ENCODE data around the gene CAMK1D. TPM values are rescaled to one million over a fixed set of nuclear protein-coding genes. Genes with fewer than 3 reads are reported as not detected.

Gene CAMK1D
- total and polyA plus RNA-seq, 2 experiments from 2014 or later, result 2.0 to 3.8 TPM

DNA sequence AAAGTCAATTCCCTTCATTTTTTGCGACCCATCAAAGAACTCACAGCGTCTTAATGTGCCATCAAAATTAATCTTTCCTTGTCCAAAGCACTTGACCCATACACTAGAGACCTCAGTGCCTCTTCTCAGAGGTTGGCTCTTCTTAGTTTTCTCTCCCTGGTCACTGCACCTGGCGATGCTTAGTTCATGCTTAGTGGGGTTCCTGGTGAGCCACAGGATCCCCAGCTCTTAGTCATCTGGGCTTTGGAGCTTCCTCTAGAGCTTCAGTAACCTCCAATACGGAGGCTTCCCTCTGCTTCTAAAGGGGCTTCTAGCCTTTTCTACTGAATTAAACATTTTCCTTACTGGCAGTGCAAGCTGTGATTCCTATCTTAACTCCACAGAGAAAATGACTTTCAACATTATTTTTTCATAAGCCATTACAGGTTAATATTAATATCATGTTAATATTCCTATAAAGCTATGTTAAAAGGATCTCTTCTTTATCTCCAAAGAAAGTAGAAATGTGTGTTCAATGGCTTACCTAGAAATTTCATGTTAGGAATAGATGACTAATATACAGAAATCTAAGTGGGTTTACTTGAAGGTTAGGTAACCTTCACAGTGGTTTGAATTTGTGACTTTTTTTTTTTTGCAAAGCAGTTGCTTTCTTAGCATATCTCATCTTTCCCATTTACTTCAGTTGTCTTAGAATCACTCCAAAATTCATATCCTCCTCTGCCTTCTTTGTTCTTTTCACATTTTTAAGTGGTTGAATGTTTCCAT is 295.2 kb downstream of the CAMK1D start:
- H3K27ac ChIP-seq, result no peak overlapping the region
- H3K27me3 ChIP-seq, result no peaks in the 10 kb centered on the region
- peaks cover 8% of the 10 kb centered on the region for H3K4me1 ChIP-seq (ENCODE audit: low read depth)
- TF ChIP-seq, protein P1, sequence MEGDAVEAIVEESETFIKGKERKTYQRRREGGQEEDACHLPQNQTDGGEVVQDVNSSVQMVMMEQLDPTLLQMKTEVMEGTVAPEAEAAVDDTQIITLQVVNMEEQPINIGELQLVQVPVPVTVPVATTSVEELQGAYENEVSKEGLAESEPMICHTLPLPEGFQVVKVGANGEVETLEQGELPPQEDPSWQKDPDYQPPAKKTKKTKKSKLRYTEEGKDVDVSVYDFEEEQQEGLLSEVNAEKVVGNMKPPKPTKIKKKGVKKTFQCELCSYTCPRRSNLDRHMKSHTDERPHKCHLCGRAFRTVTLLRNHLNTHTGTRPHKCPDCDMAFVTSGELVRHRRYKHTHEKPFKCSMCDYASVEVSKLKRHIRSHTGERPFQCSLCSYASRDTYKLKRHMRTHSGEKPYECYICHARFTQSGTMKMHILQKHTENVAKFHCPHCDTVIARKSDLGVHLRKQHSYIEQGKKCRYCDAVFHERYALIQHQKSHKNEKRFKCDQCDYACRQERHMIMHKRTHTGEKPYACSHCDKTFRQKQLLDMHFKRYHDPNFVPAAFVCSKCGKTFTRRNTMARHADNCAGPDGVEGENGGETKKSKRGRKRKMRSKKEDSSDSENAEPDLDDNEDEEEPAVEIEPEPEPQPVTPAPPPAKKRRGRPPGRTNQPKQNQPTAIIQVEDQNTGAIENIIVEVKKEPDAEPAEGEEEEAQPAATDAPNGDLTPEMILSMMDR (IDR thresholded peaks at IDR 0.05; ENCODE audit: low read depth, low read length), result no peak
- no peaks in the 10 kb centered on the region for H3K9me3 ChIP-seq (ENCODE audit: low read depth)
- no peak overlapping the region for H3K4me3 ChIP-seq
- no peak for DNase-seq (ENCODE audit: low read depth in 1 of 2, low spot score in 1 of 2)
- H3K36me3 ChIP-seq, result no peaks in the 10 kb centered on the region

DNA sequence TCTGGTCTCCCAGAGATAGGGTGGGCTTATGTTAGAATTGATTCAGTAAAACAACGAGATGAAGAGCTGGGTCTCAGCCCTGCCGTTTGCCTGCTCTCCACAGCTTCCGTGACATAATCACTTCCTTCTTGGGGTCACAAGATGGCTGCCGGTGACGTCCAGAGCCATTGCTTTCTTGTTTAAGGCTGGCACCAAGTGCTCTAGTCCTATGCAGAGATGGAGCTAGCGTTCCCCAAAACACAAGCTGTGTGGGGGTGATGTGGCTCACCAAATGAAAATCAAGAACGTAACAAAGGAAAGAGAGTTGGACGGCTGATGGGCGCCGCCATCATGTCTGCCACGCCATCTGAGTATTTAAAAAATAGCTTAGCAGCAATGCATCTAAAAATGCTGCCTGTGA is 296.1 kb downstream of the CAMK1D start:
- no peak overlapping the region for H3K4me3 ChIP-seq
- no peak for DNase-seq (ENCODE audit: low read depth in 1 of 2, low spot score in 1 of 2)
- peaks cover 9% of the 10 kb centered on the region for H3K4me1 ChIP-seq (ENCODE audit: low read depth)
- no peaks in the 10 kb centered on the region for H3K36me3 ChIP-seq
- H3K9me3 ChIP-seq (ENCODE audit: low read depth), result no peaks in the 10 kb centered on the region
- no peak overlapping the region for H3K27ac ChIP-seq
- TF ChIP-seq, protein P1 (IDR thresholded peaks at IDR 0.05; ENCODE audit: low read depth, low read length), result no peak
- peaks cover 1% of the 10 kb centered on the region for H3K27me3 ChIP-seq

DNA sequence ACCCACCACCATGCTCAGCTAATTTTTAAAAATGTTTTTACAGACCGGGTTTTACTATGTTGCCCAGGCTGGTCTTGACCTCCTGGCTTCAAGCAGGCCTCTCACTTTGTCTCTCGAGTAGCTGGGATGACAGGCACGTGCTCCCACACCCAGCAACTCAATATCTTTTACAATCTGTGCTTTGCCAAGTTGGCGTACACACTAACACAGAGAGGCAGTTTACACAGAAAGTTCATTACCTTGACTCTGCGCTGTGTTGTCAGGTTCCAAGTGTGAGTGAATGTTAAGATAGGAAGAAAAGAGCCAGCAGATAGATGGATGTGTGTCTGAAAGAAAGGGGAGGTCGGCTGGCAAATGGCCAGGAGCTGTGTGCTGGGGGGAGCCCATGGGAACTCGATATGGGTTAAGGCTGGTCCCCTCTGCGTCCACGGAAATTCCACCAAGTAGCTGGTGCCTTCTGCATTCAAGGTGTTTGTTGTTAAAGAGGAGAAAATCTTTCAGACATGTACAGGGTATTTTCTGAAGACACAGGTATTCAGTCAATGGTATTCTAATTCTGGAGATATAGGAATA is 299.8 kb downstream of the CAMK1D start:
- Histone ChIP-seq H3K36me3 (no peaks in the 10 kb centered on the region), H3K9me3 (ENCODE audit: low read depth) (no peaks in the 10 kb centered on the region), H3K27me3 (peaks cover 9% of the 10 kb centered on the region), H3K4me3 (no peak overlapping the region), H3K27ac (peak overlapping the region; percentile 25), H3K4me1 (ENCODE audit: low read depth) (peaks cover 9% of the 10 kb centered on the region)
- TF ChIP-seq, protein P1 (IDR thresholded peaks at IDR 0.05; ENCODE audit: low read depth, low read length), result no peak
- peak in 1 of 2 donors; percentile 79 for DNase-seq (ENCODE audit: low read depth in 1 of 2, low spot score in 1 of 2)

DNA sequence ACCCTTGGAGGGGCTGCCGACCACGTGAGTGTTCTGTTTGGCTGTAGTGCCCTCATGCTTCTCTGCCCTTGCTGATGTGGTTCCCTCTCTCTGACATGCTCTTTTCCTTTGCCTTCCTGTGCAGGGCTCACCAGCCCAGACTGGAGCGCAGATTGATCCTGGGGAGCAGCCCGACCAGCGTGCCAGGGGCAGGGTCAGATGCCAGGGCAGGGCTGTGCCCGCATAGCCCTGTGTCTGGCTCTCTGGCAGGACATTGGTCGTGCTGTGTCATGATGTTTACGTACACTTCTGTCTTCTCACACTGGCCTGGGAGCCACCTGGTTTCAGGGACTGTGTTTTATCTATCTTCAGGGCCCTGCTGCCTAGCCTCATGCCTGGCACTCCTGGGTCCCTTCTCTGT is 300.8 kb downstream of the CAMK1D start:
- Histone ChIP-seq H3K9me3 (ENCODE audit: low read depth) (no peaks in the 10 kb centered on the region), H3K4me1 (ENCODE audit: low read depth) (peaks cover 9% of the 10 kb centered on the region), H3K36me3 (no peaks in the 10 kb centered on the region), H3K4me3 (no peak overlapping the region), H3K27ac (no peak overlapping the region), H3K27me3 (peaks cover 9% of the 10 kb centered on the region)
- TF ChIP-seq, protein P1 (IDR thresholded peaks at IDR 0.05; ENCODE audit: low read depth, low read length), result no peak
- no peak for DNase-seq (ENCODE audit: low read depth in 1 of 2, low spot score in 1 of 2)

DNA sequence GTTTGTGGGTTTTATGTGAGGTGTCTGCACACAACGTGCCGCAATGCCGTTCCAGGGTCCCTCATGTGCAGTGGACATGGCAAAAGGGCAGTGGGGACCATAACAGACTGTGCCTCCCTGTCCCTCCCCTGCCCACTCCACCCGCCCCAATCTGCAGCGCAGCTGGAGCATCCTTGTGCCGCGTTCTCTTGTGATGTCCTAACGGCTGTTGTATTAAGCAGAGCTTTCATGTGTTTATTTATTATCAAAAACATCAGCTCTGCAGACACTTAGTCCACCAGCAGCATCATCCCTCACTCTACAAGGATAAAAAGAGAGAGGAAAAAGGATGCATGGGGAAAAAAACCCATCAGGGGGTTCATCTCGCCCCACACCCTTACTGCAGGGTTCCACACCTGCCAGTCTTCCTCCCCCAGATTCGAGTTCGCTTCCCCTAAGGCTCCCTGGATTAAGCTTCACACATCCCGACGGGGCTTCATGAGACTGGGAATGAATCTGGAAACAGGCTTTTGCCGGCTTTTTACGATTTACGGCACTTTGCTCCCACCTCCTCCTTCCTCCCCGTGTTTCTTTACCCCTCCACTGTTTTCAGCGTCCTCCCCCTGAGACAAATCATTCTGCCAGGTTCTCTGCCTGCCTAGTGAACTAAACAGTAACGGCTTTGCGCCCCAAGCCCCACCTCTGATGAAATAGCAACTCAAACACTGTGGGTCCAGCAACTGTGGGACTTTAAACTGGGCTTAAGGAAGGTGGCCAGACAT is 301.4 kb downstream of the CAMK1D start:
- Histone ChIP-seq H3K9me3 (ENCODE audit: low read depth) (no peaks in the 10 kb centered on the region), H3K36me3 (no peaks in the 10 kb centered on the region), H3K4me1 (ENCODE audit: low read depth) (peaks cover 9% of the 10 kb centered on the region), H3K27me3 (peaks cover 9% of the 10 kb centered on the region), H3K27ac (no peak overlapping the region), H3K4me3 (no peak overlapping the region)
- TF ChIP-seq, protein P1 (IDR thresholded peaks at IDR 0.05; ENCODE audit: low read depth, low read length), result no peak
- DNase-seq (ENCODE audit: low read depth in 1 of 2, low spot score in 1 of 2), result no peak

Data from cardiac muscle cell (in vitro differentiated cells and primary cell).